ENCODE results near the gene ZNF398.

Gene ZNF398

DNA sequence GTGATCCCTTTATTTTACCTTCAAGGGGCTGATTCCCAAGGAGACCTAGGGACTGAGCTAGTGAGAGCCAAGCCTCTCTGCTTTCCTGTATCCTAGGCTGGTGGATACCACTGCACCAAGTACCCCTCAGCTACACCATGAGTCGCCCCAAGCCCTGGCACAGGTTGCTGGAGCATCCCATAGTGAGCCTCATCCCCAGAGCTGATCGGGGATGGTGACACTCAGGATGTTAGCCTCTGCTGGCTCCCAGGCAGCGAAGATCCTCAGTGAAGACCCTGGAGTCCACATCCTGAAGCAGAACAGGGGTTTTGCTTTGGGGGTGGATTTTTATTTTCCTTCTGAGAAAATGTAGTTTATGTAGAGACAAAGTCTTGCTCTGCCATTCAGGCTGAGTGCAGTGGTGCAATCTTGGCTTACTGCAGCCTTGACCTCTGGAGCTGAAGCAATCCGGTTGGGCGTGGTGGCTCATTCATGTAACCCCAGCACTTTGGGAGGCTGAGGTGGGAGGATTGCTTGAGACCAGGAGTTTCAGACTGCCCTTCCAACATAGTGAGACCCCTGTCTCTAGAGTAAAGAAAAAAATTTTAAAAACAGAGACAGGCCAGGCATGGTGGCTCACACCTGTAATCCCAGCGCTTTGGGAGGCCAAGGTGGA is 79.7 kb downstream of the ZNF398 start:
- H3K36me3 Mint-ChIP-seq, result peaks cover 5% of the 10 kb centered on the region
- H3K27me3 Mint-ChIP-seq, result no peaks in the 10 kb centered on the region
- no peak overlapping the region for H3K4me3 Mint-ChIP-seq
- no peaks in the 10 kb centered on the region for H3K9me3 Mint-ChIP-seq
- H3K27ac Mint-ChIP-seq, result no peak overlapping the region
- peaks cover 3% of the 10 kb centered on the region for H3K4me1 Mint-ChIP-seq

GRCh38 chr7:149228831-149229471 is 81.7 kb downstream of the ZNF398 start:
- no peak overlapping the region for H3K27ac Mint-ChIP-seq

GRCh38 chr7:149229526-149229925 is 82.3 kb downstream of the ZNF398 start:
- Mint-ChIP-seq H3K27me3 (peaks cover 6% of the 10 kb centered on the region), H3K36me3 (peaks cover 3% of the 10 kb centered on the region), H3K4me1 (peaks cover 3% of the 10 kb centered on the region), H3K9me3 (no peaks in the 10 kb centered on the region), H3K27ac (peak overlapping the region; percentile 12), H3K4me3 (no peak overlapping the region)

More at GRCh38 chr7:149228831-149229471, 81.7 kb downstream of the ZNF398 start:
- no peak overlapping the region for H3K4me3 Mint-ChIP-seq
- H3K36me3 Mint-ChIP-seq, result peaks cover 3% of the 10 kb centered on the region
- peaks cover 3% of the 10 kb centered on the region for H3K4me1 Mint-ChIP-seq
- no peaks in the 10 kb centered on the region for H3K9me3 Mint-ChIP-seq
- peaks cover 4% of the 10 kb centered on the region for H3K27me3 Mint-ChIP-seq

DNA sequence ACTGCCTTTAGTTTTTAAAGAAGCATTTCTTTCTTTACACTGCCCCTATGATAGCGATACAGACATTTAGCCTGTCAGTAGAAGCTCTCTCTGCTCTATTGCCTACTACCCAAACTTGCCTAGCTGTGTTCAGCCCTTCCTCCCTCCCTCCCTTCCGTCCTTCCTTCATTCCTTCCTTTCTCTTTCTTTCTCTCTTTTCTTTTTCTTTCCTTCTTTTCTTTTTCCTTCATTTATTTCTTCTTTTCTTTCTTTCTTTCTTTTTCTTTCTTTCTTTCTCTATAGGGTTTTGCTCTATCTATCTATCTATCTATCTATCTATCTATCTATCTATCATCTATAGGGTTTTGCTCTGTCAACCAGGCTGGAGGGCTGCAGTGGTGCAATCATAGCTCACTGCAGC is 85.1 kb downstream of the ZNF398 start:
- Mint-ChIP-seq H3K4me1 (peaks cover 3% of the 10 kb centered on the region), H3K36me3 (no peaks in the 10 kb centered on the region), H3K9me3 (no peaks in the 10 kb centered on the region), H3K27ac (no peak overlapping the region), H3K27me3 (peaks cover 6% of the 10 kb centered on the region), H3K4me3 (no peak overlapping the region)
